ENCODE measurements around the gene CARD19.

- no peak for TF ChIP-seq EZH2 (IDR thresholded peaks at IDR 0.05; ENCODE audit: insufficient read depth, poor library complexity, severe bottlenecking)
- TF ChIP-seq EZH2phosphoT487 (IDR thresholded peaks at IDR 0.05; ENCODE audit: insufficient read depth, low read depth): no peak
These were observed 16.9 kb downstream of the CARD19 start for GRCh38 chr9:93112864-93113389.
